Suprapubic skin (tissue), 4 donors: ENCODE results near the gene ATP10B.

Experiments used
- CTCF ChIP-seq, 2 donors: fragments of 200-600 bp in 1 of 2; fragments of 450-650 bp in 1 of 2; sonication (generic) in 1 of 2; IDR thresholded peaks; one replicate each; pipeline ENCODE4 v1.5.1; 2016 to 2019; ENCODE audit warnings: antibody characterized with exemption in 2 of 2, mild to moderate bottlenecking in 1 of 2, moderate library complexity in 1 of 2
- EP300 ChIP-seq: sonication (generic); formaldehyde crosslinking; IDR thresholded peaks from one replicate; pipeline ENCODE4 v1.6.1; 2017; ENCODE audit warnings: antibody characterized with exemption
- POLR2AphosphoS5 ChIP-seq, 3 donors: sonication (generic); formaldehyde crosslinking; IDR thresholded peaks; one replicate each; pipeline ENCODE4 v1.6.1; 2017; ENCODE audit warnings: antibody characterized with exemption in 3 of 3

- TF ChIP-seq CTCF (IDR thresholded peaks at IDR 0.05) = no peak
- TF ChIP-seq POLR2AphosphoS5 (IDR thresholded peaks at IDR 0.05) = no peak
- no peak for TF ChIP-seq EP300
These were observed 286.6 kb downstream of the ATP10B start for GRCh38 chr5:160565376-160565775.
